GM19025 (cell line): ENCODE data around the gene BFSP1.

Experiments
- ATAC-seq: cut with Tn5 transposase; IDR thresholded peaks from one replicate; pipeline ENCODE4 v1.9.1; 2021; ENCODE audit warnings: mild to moderate bottlenecking, low read depth, moderate library complexity; ENCODE audit not compliant: unreplicated experiment

BFSP1 gene

DNA sequence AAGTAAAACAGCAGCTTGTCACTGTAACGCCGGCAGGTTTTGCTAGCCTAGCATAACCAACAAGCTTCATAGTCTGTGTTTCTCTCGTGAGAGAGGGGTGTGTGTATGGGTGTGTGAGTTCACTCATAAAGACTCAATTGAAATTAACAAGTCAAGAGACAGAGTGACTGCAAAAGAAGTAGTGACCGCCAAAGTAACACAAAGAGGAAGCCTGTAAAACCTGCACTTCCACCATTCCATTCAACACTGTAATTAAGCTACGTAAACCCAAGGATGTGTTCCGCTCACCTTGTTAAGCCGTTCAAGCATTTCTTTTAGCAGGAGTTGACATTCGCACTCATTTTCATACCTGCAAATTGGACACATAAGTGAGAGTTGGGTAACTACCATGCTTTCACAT is 6.6 kb downstream of the BFSP1 start:
- no peak for ATAC-seq

DNA sequence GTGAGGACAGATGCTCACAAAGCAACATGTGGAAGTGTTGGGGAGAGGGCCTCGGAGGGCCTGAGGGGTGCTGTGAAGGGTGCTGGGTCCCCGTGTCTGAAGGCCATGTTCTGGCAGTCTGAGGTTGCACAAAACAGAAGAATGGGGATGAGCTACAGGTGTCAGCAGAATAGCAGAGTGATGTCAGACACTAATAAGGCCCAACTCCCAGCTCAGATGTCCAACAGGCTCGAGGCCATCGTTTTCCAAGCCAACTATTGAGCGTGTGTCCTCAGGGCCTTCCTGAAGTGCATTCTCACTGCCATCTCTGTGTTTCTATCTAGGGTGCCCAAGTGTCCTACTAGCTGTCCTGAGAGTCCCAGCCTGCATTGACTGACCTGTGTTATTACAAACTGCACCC is 7.9 kb downstream of the BFSP1 start:
- no peak for ATAC-seq

DNA sequence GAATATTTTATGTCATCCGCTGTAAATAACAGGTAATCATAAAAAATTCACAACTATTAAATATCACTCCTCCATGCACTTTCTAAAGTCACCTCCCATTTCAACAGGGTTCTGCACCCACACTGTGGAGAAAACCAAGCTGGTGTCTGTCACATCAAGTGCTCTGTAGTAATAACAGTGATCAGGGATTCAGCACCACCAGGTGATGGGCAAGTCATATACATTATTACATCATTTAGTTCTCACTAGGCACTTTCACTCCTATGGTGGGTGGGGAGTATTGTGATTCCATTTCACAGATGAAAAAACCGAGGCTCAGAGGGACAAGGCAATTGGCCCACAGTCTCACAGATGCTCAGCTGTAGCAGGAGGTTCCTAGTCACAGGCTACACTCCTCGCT is 8.7 kb downstream of the BFSP1 start:
- no peak for ATAC-seq

DNA sequence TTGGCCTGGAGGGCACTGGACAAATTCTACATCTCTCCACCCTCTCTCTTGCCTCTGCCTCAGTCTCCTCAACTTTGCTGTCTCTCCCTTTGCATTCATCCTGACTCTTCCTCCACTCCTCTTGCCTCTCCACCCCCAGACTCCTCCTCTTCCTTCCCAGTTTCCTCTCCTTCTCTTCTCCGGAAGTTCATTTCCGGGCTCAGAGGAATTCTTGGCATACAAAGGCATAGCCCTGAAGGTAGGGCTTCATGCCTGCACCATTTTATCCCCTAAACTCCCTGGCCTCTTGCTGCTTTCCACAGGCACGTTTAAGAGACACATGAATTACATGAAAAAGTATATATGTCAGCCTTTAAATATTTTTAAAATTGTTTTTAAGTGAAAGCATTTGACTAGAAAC is 10.6 kb downstream of the BFSP1 start:
- ATAC-seq = no peak

DNA sequence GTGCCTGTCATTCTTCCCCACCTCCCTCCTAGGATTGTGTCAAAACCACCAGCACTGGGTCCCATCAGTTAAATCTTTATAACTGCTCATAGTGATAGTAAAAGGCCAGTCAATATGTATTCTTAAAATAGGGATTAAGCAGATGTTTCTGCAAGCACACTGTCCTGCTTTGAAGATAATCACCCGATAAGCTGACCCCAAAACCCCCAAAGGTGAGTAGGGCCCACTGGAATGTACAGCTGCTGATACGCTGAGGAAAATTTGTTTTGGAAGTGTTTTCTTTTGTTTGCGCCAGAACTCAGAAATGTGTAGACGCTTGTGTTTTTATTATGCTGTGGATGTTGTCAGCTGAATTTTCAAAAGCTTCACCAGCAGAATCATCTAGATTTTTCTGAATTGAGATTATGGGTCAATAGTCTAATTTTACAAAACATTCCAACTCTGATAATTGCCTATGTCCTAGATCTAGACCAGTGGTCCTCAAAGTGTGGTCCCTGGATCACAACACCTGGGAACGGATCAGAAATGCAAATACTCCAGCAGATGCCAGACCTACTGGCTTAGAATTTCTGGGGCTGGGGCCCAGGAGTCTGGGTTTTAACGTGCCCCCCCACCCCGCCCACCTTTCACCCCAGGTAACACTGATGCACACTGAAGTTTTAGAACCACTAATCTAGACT is 11.4 kb downstream of the BFSP1 start:
- ATAC-seq = no peak

DNA sequence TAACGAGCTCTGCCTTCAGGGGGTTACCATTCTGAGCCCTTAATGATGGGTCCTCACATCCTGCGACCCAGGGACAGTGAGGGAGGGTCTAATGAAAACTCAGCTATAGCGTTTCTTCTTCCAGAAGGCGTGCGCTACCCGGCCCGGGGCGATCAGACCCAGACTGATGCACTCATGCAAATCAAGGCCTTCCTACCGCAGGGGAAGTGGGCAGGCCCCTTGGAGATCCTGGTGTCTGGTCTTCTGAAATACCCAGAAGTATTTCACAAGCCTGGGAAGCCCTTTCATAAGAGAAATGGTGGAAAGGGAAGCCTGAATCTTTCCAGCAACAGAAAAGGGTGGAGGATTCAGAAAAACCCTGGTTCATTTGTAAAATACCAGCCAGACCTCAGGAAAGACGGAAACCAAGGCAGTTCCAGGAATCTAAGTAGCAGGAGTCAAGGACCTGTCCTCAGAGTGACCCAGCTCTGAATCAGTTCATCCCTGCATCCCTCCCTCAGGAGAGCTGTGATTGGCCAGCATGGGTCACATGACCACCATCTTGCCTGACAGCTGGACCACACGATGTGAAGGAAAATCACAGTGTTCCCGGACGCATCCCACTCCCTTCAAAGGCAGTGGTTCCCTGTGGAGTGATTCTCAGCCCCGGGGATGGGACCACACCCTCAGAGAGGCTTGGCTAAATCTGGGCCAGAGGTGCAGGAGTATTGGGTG is 12.7 kb downstream of the BFSP1 start:
- no peak for ATAC-seq

DNA sequence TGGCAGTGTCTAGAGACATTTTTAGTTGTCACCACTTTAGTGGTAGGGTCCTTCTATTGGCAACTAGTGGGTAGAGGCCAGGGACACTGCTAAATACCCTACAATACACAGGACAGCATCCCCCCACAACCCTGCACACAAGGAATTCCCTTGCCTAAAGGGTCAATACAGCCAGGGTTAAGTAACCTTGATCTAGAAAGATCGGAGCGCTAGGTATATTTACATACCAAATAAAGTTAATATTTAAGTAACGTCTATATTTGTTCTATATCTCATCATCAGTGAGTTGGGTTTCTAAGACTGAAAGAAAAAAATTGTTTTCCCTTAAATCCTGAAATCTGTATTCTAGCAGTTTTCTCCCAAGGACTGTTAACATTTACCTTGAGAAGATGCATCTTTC is 16.1 kb downstream of the BFSP1 start:
- no peak for ATAC-seq

DNA sequence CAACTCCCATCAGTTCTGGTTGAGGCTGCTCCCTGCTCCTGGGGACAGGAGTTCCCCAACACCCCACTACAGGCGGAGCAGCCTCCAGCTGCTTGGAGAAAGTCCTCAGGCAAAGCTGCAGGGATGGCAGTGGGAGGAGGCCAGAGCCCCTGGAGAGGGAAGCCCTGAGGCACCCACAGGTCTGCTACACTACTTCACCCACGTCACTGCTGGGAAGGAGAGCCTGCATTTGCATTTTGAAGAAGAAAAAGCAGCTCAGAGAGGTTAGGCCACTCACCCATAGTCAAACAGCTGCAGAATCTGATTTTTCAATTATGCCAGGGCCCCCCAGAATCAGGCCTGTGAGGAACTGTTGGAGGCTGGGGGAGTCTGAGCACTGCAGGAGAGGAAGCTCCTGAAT is 17.2 kb downstream of the BFSP1 start:
- ATAC-seq = no peak

DNA sequence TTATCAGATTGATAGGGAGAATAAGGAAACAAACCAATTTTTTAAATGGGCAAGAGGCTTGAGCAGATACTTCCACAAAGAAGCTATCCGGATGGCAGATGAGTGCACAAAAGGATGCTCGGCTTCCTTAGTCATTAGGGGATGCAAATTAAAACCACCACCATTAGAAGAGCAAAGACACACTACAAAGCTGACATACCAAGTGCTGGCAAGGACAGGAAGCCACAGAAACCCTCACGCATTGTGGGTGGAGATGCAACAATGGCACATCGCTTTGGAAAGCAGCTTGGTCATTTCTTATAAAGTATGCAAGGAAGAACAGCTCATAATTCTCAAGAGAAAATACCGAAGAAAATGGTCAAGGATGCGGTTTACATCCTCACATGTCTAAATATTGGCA is 19.8 kb downstream of the BFSP1 start:
- no peak for ATAC-seq

DNA sequence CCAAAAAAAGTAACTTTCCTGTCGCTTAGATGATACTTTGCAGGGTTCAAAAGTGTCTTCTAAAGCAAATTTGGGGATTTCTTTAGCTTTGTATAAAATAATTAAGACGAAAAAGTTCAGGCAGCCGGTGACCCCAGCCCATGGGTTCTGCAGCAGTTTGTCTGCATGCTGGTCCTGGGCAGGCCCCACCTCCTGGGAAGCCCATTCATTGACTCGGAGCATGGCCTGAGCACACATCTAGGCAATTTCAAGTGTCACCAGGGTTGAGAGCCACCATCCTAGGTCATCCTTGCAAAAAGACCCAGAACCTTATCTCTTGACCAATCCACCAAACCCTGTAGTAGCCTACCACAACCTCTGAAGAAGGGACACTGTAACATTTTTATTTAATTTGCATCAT is 20.6 kb downstream of the BFSP1 start:
- no peak for ATAC-seq

DNA sequence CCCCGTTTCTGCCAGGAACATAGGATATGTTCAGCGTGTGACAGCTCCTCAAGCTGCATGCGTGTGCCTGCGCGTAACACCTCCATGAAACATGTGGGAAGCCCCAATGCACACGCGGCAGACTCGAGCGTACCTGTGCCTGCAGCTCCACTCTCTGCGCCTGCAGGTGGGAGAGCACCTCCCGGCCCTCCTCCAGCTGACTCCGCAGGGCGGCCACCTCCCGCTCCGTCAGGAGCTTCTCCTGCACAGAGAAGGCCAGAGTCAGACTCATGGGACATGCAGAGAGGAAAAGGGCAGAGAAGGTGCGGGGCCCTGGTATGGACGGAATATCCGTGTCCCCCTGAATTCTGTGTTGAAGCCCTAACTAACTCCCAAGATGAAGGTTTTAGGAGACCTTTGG is 22.4 kb downstream of the BFSP1 start:
- ATAC-seq = no peak

DNA sequence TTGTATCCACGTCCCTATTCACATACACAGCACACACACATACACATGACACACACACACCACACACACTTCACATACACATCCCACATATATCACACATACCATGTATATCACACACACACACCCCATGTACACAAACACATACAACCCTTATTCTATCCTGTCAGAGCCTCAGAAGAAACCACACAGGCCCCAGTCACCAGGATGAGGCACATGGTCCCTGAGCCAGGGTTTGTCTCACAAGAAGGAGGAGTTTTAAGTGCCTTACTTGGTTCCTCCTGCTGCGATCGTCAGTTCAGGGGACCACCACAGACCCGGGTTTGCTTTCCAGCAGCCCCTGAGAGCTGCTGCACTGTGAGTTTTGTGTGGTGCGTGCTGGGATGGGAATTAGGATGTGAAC is 23.6 kb downstream of the BFSP1 start:
- ATAC-seq = no peak

DNA sequence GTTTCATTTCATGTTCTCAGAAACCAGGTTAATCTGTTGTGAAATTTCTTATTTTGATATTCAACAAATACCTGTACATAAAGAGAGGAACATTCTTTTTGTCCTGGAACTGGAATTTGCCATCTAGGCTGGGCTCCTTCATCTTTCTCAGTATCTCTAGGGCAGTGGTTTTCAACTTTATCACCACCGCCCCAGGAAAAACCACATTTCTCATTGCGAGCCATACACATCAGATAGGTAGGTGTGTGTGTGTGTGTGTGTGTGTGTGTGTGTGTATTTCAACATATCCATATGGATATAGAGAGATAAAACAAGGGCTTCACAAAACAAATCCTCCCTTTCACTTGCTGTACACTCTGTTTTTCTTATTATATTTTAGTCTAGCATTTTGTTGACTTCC is 24.1 kb downstream of the BFSP1 start:
- no peak for ATAC-seq

DNA sequence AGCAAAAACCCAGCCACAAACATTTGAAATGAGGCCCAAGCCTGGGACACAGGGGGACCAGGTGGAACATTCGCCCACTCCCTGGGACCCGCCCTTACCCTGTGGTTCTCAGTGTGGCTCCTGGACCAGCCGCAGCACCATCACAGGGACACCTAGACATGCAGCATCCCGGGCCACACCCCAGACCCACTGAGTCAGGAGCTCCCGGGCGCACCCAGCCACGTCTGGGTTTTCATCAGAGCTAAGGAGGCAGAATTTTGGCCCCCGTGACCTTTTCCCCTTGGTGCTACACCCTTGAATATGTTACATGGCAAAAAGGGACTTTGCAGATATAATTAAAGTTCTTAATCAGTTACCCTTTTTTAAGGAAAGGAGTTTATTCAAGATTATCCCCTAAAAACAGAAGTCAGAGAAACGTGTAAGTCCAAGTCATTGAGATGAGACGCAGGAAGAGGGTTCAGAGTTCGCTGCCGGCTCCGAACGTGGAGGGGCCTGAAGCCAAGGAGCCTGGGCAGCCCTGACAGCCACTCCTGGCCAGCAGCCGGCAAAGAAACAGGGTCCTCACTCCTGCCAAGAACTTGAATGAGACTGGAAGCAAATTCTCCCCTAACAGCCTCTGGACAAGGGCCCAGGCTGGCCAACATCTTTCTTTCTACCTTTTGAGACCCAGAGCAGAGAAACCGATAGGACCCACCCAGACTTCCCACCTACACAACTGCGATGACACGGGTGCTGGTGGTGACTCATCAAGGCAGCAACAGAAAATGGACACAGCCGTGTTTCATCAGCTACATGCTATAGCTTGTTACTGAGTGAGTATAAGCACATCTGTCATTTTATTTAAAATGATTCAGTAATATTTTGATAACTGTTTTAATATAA is 25.3 kb downstream of the BFSP1 start:
- peak; percentile 5 for ATAC-seq

DNA sequence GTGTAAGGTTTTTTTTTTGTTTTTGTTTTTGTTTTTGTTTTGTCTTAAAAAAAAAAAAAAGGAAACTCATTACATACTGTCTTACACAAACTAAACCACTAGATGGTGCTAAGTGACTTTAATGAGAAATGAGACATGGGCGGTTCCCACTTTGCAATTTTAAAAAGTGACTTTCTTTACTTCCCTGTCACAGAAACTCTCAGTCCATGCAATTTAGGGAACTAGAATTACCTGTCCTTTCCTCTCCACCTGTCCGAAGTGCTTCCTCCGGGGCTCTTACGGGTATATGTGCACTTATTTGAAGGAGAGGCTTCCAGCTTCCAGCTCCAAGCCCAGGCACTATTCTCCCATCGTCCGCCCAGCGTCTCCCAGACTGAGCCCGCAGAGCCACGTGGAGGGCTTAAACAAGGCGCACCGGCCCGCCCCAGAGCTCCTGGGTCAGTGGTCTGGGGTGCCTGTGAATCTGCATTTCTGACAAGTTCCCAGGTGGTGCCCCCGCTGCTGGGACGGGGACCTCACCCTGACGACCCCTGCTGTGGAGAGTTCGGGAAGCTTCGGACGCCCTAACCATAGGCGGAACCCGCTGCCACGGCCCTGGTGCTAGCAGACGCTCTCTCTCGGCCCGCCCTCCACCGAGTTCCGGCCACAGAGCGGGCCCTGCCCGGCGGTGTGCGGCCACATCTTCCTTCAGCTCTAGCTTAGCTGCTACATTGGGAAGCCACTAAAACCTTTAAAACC is 26.1 kb downstream of the BFSP1 start:
- ATAC-seq = peak; percentile 65

DNA sequence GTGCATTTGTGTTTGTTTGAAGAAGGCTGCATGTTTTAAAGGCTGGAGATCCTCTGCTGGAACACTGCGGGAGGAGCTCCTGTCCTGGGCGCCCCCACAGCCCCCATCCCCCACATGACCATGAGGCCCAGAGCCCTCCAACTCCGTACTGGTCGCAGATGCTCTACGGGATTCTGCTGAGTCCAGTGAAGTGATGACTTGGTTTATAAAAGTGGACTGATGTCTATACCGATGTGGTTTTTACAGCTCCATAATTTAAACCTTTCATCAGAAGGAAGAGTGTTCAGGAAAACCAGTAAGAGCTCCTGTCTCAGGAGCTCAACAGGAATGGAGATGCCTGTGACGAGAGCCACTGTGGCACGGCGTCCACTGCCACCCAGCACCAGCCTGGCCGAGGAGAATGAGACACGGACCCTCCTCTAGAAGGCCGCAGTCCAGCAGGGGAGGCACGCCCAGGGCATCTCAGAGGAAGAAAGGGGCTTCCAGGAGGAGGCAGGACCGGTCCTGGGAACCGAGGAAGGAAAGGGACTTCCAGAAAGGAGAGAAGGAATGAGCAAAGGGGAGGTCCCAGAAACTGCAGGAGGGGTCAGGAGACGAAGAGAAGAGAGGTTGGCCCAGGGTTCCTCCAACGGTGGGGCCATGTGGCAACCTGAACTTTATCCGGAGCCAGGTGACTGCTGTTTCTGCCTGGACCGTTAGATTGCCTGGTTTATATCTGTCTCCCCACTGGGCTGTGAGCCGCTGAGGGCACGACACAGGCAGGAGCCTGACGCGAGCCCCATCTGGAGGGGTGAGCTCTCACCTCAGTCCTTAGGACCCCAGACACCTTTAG is 26.9 kb downstream of the BFSP1 start:
- ATAC-seq = no peak

DNA sequence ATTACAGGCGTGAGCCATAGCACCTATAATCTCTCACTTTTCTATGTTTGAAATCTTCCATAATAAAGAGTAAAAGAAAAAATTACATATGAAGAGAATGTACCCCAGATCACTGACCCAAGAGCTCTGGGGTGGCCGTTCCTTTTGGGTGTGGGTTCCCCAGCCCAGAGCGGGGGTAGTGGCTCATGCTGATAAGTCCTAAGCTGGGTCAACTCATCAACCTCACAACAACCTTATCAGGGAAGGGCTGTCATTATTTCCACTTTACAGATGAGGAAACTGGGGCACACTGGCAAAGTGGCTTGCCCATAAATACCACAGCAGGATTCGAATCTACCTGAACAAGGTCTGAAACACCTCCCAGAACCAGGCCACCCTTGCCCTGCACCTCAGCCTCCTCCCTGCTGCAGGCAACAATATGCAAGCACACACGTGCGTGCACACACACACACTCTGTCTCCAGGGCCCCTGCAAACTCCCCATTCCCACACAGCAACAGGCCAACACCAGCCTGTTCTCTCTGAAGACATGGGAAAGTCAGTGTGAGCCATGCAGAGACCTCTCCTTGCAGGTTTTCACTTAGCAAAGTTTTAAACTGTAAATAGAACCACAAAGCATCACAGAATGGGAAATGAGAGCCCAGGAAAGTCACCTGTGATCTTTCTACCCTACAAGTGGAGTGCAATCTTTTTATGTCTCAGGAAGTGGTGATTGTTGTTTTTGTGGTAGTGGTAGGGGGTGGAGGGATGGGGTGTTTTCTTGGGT is 27.7 kb downstream of the BFSP1 start:
- ATAC-seq = no peak

DNA sequence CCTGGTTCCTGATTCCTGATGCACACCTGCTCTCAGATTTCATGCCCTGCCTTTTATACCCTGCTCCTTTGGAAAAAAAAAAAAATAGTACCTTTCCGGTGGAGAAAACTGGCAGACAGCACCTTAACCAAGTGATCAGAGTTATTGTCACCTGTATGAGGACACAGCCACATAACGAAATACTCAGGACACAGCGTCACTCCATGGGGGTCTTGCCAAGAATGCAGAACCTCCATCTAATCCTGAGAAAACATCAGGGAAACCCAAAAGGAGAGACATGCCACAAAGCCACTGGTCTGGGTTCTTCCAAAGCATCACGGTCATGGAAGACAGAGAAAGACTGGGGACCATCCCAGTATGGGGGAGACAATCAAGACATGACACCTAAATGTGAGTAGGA is 29.1 kb downstream of the BFSP1 start:
- no peak for ATAC-seq

DNA sequence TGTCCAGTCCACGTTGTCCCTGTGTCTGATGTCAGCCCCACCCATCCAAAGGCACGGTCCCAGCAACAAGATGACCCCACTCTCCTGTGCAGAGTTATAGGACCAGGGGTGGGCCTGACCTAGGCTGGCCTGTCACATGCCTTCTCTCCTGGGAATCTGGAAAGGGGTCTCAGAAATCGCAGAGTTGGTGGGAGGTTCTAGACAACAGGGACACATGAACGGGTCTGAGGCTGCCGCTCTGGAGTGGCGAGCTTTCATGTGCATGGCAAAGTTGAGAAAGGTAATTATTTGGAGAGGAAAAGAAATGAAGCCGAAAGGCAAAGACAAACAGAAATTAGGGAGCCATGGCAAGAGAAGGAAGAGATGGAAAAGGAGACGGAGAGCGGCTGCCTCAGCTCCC is 29.5 kb downstream of the BFSP1 start:
- no peak for ATAC-seq
